ENCODE results near the gene DDAH1.

The DDAH1 gene

GRCh38 chr1:85393490-85393889 lies 71.5 kb downstream of the DDAH1 start:
- no peak for DNase-seq
- Histone ChIP-seq H3K9me3 (no peaks in the 10 kb centered on the region), H3K36me3 (no peaks in the 10 kb centered on the region), H3K4me1 (peaks cover 0 to 25% (median 0%) of the 10 kb centered on the region in 4 donors), H3K27me3 (no peaks in the 10 kb centered on the region), H3K27ac (no peak overlapping the region), H3K4me3 (no peak overlapping the region)
- intact Hi-C loops (cut with DNase I; ENCODE audit: low total_unique reads), result no loop called here
- TF ChIP-seq CTCF (IDR thresholded peaks at IDR 0.05), result no peak

GRCh38 chr1:85388416-85388815 lies 76.5 kb downstream of the DDAH1 start:
- no peak for DNase-seq
- no peaks in the 10 kb centered on the region for H3K9me3 ChIP-seq
- H3K4me3 ChIP-seq, result no peak overlapping the region
- intact Hi-C loops (cut with DNase I; ENCODE audit: low total_unique reads), result no loop called here
- no peaks in the 10 kb centered on the region for H3K27me3 ChIP-seq
- no peaks in the 10 kb centered on the region for H3K4me1 ChIP-seq
- no peak for TF ChIP-seq CTCF (IDR thresholded peaks at IDR 0.05)
- no peak overlapping the region for H3K27ac ChIP-seq
- no peaks in the 10 kb centered on the region for H3K36me3 ChIP-seq

- no peaks in the 10 kb centered on the region for H3K4me1 ChIP-seq
- no peak for DNase-seq
- TF ChIP-seq CTCF (IDR thresholded peaks at IDR 0.05), result no peak
- no peak overlapping the region for H3K4me3 ChIP-seq
- no peaks in the 10 kb centered on the region for H3K27me3 ChIP-seq
- peaks cover 0 to under 1% (median 0%) of the 10 kb centered on the region in 3 donors for H3K36me3 ChIP-seq
- H3K27ac ChIP-seq, result no peak overlapping the region
- H3K9me3 ChIP-seq, result peaks cover 0 to 5% (median 2%) of the 10 kb centered on the region in 3 donors
- intact Hi-C loops (cut with DNase I; ENCODE audit: low total_unique reads), result no loop called here
Measured at GRCh38 chr1:85387781-85388180, 77.2 kb downstream of the DDAH1 start.

GRCh38 chr1:85386068-85386722 lies 78.8 kb downstream of the DDAH1 start:
- Histone ChIP-seq H3K4me1 (no peaks in the 10 kb centered on the region), H3K9me3 (peaks cover 0 to 12% (median 8%) of the 10 kb centered on the region in 3 donors), H3K27ac (no peak overlapping the region), H3K4me3 (no peak overlapping the region), H3K27me3 (no peaks in the 10 kb centered on the region), H3K36me3 (peaks cover 0 to 5% (median 0%) of the 10 kb centered on the region in 3 donors)
- intact Hi-C loops (cut with DNase I; ENCODE audit: low total_unique reads), result no loop called here
- DNase-seq, result no peak
- no peak for TF ChIP-seq CTCF (IDR thresholded peaks at IDR 0.05)

GRCh38 chr1:85379203-85380136 lies 85.5 kb downstream of the DDAH1 start:
- Histone ChIP-seq H3K36me3 (peaks cover 0 to 5% (median 0%) of the 10 kb centered on the region in 3 donors), H3K4me1 (peaks cover 0 to 26% (median 7%) of the 10 kb centered on the region in 4 donors), H3K9me3 (peaks cover 0 to 12% (median 8%) of the 10 kb centered on the region in 3 donors), H3K27ac (no peak overlapping the region), H3K4me3 (no peak overlapping the region), H3K27me3 (no peaks in the 10 kb centered on the region)
- no peak for TF ChIP-seq CTCF (IDR thresholded peaks at IDR 0.05)
- intact Hi-C loops (cut with DNase I; ENCODE audit: low total_unique reads), result no loop called here
- DNase-seq, result no peak

All from tibial artery (tissue), 4 donors.